NT2/D1 (cell line): ENCODE data around the gene LDHAL6B.

ENCODE experiments used
- SUZ12 ChIP-seq: IDR thresholded peaks from 2 replicates; pipeline ENCODE4 v1.6.1; 2011; ENCODE audit not compliant: insufficient read length, insufficient read depth; ENCODE audit errors: extremely low read depth
- YY1 ChIP-seq: IDR thresholded peaks from 2 replicates; pipeline ENCODE4 v1.6.1; 2011; ENCODE audit not compliant: insufficient read length, insufficient read depth
- ZNF274 ChIP-seq: IDR thresholded peaks from 2 replicates; pipeline ENCODE4 v1.6.1; 2011; ENCODE audit warnings: mild to moderate bottlenecking, low read depth, low read length

GRCh38 chr15:59158701-59159034, 48.0 kb upstream of the LDHAL6B start:
- no peak for TF ChIP-seq YY1
- TF ChIP-seq ZNF274, result no peak
- TF ChIP-seq SUZ12, result no peak
